GM12865 (cell line): Measurements from ENCODE around the gene GRIN1.

ENCODE experiments used
- DNase-seq: peaks from one replicate; pipeline ENCODE4 v3.0.0; 2010; ENCODE audit warnings: low read depth
- H3K4me3 ChIP-seq: 2 replicates; pipeline ENCODE4 v1.5.1; 2011; ENCODE audit warnings: mild to moderate bottlenecking, low read depth, low read length, control low read depth
- TF ChIP-seq, protein P1 (sequence below): IDR thresholded peaks from 2 replicates; pipeline ENCODE4 v1.5.1; 2011; ENCODE audit warnings: low read length, control low read depth, low read depth, inconsistent platforms; ENCODE audit not compliant: insufficient read depth; ENCODE audit errors: missing control alignments

GRIN1 gene

DNA sequence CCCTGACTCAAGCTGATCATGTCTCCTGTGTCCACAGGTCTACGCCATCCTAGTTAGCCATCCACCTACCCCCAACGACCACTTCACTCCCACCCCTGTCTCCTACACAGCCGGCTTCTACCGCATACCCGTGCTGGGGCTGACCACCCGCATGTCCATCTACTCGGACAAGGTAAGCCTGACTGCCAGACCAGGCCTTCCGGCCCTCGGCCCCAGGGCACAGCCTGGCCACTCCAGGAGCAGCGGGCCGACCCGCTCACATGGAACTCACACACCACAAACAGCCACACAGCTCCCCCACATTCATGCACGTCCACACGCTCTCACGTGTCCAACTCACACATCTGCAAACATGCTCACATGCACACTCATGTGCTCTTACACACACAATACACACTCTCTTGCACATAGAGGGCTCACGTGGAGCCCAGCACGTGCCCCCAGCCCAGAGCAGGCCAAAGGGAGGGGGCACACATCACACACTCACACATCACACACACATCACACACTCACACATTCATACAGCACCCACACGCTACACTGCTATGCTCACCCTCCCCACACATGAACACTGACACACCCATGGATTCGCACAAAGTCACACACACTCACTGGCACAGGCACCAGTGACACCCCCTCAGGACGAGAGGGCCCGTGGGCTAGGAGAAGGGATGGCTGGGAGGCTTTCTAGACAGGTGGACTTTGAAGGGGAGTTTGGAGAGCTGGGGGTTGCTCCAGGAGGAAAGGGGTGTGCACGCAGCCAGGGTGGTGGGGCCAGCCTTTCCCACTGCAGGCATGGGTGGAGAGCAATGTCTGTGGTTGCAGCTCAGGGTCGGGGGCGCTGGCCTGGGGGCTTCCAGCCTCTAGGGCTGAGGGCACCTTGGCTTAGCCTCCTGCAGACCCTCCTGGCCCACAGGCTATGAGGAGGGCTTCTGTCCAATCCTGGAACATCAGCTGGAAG, 3.3 kb downstream of the GRIN1 start:
- no peak for DNase-seq
- TF ChIP-seq, protein P1, sequence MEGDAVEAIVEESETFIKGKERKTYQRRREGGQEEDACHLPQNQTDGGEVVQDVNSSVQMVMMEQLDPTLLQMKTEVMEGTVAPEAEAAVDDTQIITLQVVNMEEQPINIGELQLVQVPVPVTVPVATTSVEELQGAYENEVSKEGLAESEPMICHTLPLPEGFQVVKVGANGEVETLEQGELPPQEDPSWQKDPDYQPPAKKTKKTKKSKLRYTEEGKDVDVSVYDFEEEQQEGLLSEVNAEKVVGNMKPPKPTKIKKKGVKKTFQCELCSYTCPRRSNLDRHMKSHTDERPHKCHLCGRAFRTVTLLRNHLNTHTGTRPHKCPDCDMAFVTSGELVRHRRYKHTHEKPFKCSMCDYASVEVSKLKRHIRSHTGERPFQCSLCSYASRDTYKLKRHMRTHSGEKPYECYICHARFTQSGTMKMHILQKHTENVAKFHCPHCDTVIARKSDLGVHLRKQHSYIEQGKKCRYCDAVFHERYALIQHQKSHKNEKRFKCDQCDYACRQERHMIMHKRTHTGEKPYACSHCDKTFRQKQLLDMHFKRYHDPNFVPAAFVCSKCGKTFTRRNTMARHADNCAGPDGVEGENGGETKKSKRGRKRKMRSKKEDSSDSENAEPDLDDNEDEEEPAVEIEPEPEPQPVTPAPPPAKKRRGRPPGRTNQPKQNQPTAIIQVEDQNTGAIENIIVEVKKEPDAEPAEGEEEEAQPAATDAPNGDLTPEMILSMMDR: no peak
- no peak overlapping the region for H3K4me3 ChIP-seq

DNA sequence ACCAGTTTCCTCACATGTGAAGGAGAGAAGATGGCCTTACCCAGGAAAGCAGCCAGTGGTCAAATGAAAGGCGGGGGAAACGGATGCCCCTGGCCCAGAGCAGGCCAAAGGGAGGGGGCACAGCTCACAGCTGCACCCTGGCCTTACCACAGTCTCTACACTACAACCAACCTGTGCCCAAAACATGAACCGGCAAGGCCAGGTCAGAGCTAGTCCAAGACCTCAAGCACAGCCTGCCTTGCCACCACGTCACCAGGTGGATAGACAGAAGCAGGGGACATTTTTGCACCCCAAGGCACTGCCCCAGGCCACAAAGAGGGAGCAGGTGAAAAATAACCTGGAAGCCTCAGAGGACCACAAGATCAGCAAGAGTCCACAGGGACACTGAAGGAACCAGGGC, 4.5 kb downstream of the GRIN1 start:
- DNase-seq: no peak
- H3K4me3 ChIP-seq: no peak overlapping the region
- TF ChIP-seq, protein P1: no peak

DNA sequence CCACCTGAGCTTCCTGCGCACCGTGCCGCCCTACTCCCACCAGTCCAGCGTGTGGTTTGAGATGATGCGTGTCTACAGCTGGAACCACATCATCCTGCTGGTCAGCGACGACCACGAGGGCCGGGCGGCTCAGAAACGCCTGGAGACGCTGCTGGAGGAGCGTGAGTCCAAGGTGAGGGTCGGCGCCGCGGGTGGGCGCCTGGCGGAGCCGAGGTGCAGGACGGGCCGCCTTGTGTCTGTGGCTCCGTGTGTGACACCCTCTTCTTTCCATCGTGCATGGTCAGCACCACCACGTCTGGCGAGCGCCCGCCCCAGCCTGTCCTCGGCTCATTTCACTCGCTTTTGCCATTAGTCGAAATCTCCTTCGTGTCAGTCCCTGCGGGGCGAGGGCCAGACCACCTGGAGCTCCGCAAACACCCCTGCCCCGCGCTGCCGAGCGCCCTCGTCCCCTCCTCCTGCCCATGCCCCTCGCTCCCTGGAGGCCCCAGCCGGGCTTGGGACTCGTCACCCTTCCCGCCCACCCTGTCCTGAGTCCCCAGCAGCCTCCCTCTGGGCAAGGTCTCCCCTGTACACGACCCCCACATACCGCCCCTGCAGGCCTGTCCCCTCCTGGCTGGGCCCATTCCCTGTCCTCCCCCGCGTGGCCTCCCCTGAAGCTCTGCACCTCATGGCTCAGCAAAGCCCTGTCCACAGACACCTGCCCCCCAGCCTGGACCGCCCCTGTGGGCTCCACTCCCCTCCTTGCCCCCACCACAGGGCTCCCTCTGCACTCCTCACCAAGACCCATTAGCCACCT, 7.0 kb downstream of the GRIN1 start:
- H3K4me3 ChIP-seq: no peak overlapping the region
- TF ChIP-seq, protein P1: no peak
- no peak for DNase-seq

DNA sequence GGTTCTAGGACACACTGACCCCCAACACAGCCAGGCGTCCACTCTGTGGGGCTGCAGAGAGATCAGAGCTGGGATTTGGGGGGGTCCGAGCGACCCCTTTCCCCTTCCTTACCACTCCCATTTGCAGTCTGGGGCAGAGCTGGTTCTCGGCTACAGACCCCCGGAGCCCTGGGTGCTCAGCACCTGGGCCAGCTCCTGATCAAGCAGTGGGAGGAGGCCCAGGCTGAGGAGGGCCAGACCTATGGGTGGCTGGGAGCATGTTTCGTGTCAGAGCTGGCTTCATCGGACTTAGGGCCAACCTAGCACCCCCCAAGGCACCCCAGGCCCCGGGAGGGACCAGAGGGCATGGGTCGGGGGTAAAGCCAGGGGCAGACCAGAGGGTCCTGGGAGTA, 7.6 kb downstream of the GRIN1 start:
- H3K4me3 ChIP-seq: no peak overlapping the region
- DNase-seq: no peak
- TF ChIP-seq, protein P1: no peak

DNA sequence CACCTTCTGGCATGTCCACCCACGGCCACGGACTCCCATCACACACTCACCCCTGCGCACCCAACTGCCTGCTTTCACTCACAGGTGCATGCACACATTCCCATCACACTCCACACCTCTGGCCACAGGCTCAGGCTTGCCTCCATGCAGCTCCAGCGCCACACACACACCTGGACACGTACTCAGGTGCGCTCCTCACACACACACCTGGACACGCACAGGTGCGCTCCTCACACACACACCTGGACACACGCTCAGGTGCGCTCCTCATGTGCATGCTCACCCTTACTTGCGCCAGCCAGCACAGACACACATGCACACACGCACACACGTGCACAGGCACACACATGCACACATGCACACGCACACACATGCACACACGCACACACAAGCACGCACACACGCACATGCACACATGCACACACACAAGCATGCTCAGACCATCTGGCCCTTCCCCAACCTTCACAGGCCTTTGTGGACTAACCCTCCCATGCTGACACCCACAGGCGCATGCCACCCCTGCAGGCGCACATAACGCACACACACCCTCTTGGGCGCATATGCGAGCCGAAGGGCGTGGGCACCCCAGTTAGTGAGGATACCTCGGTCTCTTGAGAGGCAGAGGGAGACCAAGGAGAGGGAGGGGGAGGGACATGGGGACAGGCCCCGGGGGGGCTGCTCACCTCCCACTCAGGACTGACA, 8.3 kb downstream of the GRIN1 start:
- TF ChIP-seq, protein P1: no peak
- DNase-seq: no peak
- H3K4me3 ChIP-seq: no peak overlapping the region

DNA sequence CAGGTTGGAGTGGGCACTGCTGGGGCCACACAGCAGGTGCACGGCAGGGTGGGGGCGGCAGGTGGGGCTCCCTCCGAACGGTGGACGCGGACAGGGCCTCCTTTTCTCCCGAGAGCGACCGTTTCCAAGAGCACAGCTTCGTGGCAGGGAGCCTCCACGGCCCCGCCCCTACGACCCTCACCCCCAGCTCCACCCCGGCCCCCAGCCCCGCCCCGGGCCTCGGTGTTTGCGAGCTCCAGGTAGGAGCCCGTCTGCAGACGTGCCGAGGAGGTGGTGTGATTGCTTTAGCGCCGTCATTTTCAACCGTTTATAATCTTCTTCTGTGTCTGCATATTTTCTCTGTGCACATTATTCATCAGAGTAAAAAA, 8.8 kb downstream of the GRIN1 start:
- no peak overlapping the region for H3K4me3 ChIP-seq
- TF ChIP-seq, protein P1: no peak
- DNase-seq: no peak
